ENCODE results near the gene COQ5. TPM values are rescaled to one million over a fixed set of nuclear protein-coding genes. Genes with fewer than 3 reads are reported as not detected.

COQ5 gene, protein sequence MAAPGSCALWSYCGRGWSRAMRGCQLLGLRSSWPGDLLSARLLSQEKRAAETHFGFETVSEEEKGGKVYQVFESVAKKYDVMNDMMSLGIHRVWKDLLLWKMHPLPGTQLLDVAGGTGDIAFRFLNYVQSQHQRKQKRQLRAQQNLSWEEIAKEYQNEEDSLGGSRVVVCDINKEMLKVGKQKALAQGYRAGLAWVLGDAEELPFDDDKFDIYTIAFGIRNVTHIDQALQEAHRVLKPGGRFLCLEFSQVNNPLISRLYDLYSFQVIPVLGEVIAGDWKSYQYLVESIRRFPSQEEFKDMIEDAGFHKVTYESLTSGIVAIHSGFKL
- 34.1 TPM for total RNA-seq (2021; ENCODE audit: unreplicated experiment)
- polyA plus RNA-seq (2012), result 31.6 and 40.3 TPM in 2 replicates
- percentile 59 among the genes with signal in this experiment for Bru-seq, nascent RNA
- BruChase-seq, experiment 1, labeled RNA remaining after a 6-hour chase, result percentile 71 among the genes with signal in this experiment
- percentile 61 among the genes with signal in this experiment for BruChase-seq, experiment 2, labeled RNA remaining after a 2-hour chase
- long read RNA-seq, transcript COQ5-201 (7 exons, 1,535 nt), result major isoform, 61 of 68 reads
- long read RNA-seq, partial matches to known transcripts, result 2 of 68 reads
- long read RNA-seq, other reads (novel, unspliced or antisense), result 4 of 68 reads

GRCh38 chr12:120528861-120529525, at the start of gene COQ5:
Gene COQ5 (minus strand): TSS chr12:120529158. CDS start chr12:120529141, 17 bp downstream.
- peak; percentile 90 for ATAC-seq
- H2AFZ ChIP-seq (ENCODE audit: low read depth, low read length, poor library complexity, severe bottlenecking), result peak within 1 kb of the TSS; percentile 96
- H4K20me1 ChIP-seq (ENCODE audit: insufficient read depth), result no peaks in the 10 kb centered on the region
- H3K4me3 ChIP-seq (replicated peaks in 1 of 2; ENCODE audit: low read depth in 1 of 2, low read length in 2 of 2), result peak within 1 kb of the TSS; percentile 86 to 97
- DNase-seq (ENCODE audit: low read depth, low spot score), result peak; percentile 68
- H3K9ac ChIP-seq (ENCODE audit: low read length), result peak within 1 kb of the TSS; percentile 88
- peak within 1 kb of the TSS; percentile 68 for H3K27ac ChIP-seq (ENCODE audit: low read depth, low read length)
- H3K27me3 ChIP-seq (ENCODE audit: insufficient read depth, low read length), result no peaks in the 10 kb centered on the region
- RAD21 ChIA-PET (ENCODE audit: low non-redundant PET in 1 of 2, low total read pairs in 2 of 2, uncharacterized antibody in 2 of 2, unreplicated experiment in 2 of 2), result interaction anchor here in 1 of 2 experiments (0.7 kb wide), 1 partner anchor 54 kb away, joined by 3 read pairs; no protein-coding TSS in a partner anchor
- POLR2A ChIA-PET, result interaction anchor here (0.6 to 1.3 kb wide), 4 partner anchors 27 to 238 kb away, joined by 3 to 7 read pairs (median 4); partner anchors contain the start of genes DYNLL1 and RNU4-2
- H3K9me2 ChIP-seq (ENCODE audit: insufficient read depth), result no peaks in the 10 kb centered on the region
- peak within 1 kb of the TSS; percentile 94 for H3K4me2 ChIP-seq (ENCODE audit: low read length)
- no peaks in the 10 kb centered on the region for H3K9me3 ChIP-seq (ENCODE audit: control insufficient read depth in 1 of 2, insufficient read depth in 1 of 2, low read depth in 1 of 2, low read length in 2 of 2)
- intact Hi-C loops (cut with micrococcal nuclease), result no loop called here
- CTCF ChIA-PET, result interaction anchor here (1.3 kb wide), 2 partner anchors 52 to 120 kb away, joined by 3 to 4 read pairs; partner anchors contain the start of gene POP5
- BruUV-seq (replicated peaks), result no TSS peak
- H3K4me1 ChIP-seq (ENCODE audit: control insufficient read depth in 1 of 2, insufficient read depth in 2 of 2, low read length in 2 of 2), result peaks cover 5 to 18% of the 10 kb centered on the region in 2 experiments; a peak in 2 of 4 replicates
- H3K79me2 ChIP-seq (ENCODE audit: insufficient read depth, low read length), result peaks cover 8% of the 10 kb centered on the region
- no peaks in the 10 kb centered on the region for H3K36me3 ChIP-seq (ENCODE audit: control insufficient read depth in 1 of 2, insufficient read depth in 2 of 2, low read length in 2 of 2)
- TF ChIP-seq JUND (IDR thresholded peaks at IDR 0.05) (0 out of 2 replicates have a peak, but pooled peaks have one; percentile 7), SP1 (IDR thresholded peaks at IDR 0.05; ENCODE audit: low read depth) (peak; percentile 70), ATF3 (IDR thresholded peaks at IDR 0.05) (no peak), ZNF274 (IDR thresholded peaks at IDR 0.05; ENCODE audit: low read depth, low read length) (no peak), ZFX (IDR thresholded peaks at IDR 0.05) (no peak), CTCF (IDR thresholded peaks at IDR 0.05 in 2 of 3, conservative IDR thresholded peaks at IDR 0.05 in 1 of 3; ENCODE audit: borderline replicate concordance in 1 of 3, insufficient read depth in 1 of 3, low read depth in 2 of 3, low read length in 2 of 3) (no peak), POLR2AphosphoS5 (IDR thresholded peaks at IDR 0.05; ENCODE audit: low read depth, low read length) (peak; percentile 92), POLR2A (IDR thresholded peaks at IDR 0.05; ENCODE audit: borderline replicate concordance, extremely low read depth, insufficient read depth, insufficient read length) (peak; percentile 71), EZH2phosphoT487 (IDR thresholded peaks at IDR 0.05; ENCODE audit: borderline replicate concordance) (no peak), EGR1 (IDR thresholded peaks at IDR 0.05; ENCODE audit: low read depth) (peak; percentile 63), CEBPB (IDR thresholded peaks at IDR 0.05; ENCODE audit: low read depth) (peak; percentile 93), TCF7L2 (IDR thresholded peaks at IDR 0.05; ENCODE audit: borderline replicate concordance, extremely low read depth, insufficient read depth, insufficient read length) (peak; percentile 75), SIN3A (IDR thresholded peaks at IDR 0.05; ENCODE audit: low read depth) (peak; percentile 68), FOSL1 (IDR thresholded peaks at IDR 0.05; ENCODE audit: low read depth) (no peak)
- TF ChIP-seq, protein P1, sequence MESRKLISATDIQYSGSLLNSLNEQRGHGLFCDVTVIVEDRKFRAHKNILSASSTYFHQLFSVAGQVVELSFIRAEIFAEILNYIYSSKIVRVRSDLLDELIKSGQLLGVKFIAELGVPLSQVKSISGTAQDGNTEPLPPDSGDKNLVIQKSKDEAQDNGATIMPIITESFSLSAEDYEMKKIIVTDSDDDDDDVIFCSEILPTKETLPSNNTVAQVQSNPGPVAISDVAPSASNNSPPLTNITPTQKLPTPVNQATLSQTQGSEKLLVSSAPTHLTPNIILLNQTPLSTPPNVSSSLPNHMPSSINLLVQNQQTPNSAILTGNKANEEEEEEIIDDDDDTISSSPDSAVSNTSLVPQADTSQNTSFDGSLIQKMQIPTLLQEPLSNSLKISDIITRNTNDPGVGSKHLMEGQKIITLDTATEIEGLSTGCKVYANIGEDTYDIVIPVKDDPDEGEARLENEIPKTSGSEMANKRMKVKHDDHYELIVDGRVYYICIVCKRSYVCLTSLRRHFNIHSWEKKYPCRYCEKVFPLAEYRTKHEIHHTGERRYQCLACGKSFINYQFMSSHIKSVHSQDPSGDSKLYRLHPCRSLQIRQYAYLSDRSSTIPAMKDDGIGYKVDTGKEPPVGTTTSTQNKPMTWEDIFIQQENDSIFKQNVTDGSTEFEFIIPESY (IDR thresholded peaks at IDR 0.05; ENCODE audit: extremely low read depth, insufficient replicate concordance, low read length), result peak; percentile 79
- TF ChIP-seq, protein P2, sequence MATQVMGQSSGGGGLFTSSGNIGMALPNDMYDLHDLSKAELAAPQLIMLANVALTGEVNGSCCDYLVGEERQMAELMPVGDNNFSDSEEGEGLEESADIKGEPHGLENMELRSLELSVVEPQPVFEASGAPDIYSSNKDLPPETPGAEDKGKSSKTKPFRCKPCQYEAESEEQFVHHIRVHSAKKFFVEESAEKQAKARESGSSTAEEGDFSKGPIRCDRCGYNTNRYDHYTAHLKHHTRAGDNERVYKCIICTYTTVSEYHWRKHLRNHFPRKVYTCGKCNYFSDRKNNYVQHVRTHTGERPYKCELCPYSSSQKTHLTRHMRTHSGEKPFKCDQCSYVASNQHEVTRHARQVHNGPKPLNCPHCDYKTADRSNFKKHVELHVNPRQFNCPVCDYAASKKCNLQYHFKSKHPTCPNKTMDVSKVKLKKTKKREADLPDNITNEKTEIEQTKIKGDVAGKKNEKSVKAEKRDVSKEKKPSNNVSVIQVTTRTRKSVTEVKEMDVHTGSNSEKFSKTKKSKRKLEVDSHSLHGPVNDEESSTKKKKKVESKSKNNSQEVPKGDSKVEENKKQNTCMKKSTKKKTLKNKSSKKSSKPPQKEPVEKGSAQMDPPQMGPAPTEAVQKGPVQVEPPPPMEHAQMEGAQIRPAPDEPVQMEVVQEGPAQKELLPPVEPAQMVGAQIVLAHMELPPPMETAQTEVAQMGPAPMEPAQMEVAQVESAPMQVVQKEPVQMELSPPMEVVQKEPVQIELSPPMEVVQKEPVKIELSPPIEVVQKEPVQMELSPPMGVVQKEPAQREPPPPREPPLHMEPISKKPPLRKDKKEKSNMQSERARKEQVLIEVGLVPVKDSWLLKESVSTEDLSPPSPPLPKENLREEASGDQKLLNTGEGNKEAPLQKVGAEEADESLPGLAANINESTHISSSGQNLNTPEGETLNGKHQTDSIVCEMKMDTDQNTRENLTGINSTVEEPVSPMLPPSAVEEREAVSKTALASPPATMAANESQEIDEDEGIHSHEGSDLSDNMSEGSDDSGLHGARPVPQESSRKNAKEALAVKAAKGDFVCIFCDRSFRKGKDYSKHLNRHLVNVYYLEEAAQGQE (IDR thresholded peaks at IDR 0.05; ENCODE audit: low read depth), result no peak
